ENCODE results near the gene PRKCE. TPM values are rescaled to one million over a fixed set of nuclear protein-coding genes. Genes with fewer than 3 reads are reported as not detected.
"Not testable (repeated sequence)": the region's sequence is repeated elsewhere in the genome, so short reads cannot be mapped to it uniquely, and the experiment has no call there.

Gene PRKCE
- polyA plus RNA-seq, 1 donor: 8.7 TPM

DNA sequence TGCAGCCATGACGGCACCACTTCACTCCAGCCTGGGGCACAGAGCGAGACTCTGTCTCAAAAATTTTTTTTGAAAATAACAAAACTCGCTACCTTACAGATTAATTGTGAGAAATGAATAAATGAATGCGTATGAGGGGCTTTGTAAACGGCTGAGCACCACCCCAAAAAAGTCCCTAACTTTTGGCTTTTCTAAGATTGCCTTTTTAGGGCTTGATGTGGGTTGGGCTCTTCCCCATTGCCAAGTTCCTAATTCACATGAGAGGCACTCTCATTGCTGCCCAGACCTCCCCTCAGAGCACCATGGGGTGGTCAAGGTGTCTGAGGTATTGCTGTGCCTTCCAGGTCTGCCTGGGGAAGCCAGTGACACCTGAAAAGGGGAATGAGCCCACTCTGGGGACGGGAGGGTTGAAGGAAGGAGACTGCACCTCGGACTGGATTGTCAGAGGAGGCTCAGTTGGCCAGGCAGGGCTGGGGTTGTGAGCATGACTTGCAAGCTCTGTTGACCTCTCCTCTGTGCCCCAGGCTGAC is 186.4 kb downstream of the PRKCE start:
- no peak for DNase-seq

DNA sequence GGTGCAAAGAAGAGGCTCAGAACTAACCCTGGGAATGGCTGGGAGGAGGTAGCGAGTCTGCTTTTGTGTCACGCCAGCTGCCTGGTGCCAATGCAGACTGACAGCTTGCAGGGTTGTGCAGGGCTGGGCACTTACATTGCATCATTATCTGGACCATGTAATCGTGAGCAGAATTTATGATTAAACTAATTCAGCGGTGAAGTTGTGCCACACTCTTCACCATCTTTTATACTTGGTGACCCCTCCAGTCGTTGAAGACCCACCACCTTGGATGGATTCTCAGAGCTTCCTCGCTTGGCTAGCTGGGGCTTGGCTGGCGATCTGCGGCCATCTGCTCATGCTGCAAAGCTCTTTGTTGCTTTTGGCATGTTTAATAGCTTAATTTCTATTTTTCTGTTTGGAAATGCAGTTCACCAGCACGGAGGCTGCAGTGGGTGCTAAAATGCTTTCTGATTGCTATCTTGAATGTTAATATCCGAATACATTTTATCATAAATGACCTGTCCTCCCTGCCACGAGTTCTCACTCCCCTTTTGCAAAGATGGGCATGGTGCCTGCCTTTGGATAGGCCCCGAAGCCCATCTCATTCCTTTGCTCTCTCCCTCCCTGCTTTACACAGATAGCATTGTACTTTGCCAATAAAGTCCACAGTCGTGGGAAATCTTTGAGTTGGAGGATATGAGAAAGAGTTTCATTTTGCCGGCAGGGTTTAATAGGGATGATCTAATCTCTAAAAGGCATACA is 188.2 kb downstream of the PRKCE start:
- no peak for DNase-seq

DNA sequence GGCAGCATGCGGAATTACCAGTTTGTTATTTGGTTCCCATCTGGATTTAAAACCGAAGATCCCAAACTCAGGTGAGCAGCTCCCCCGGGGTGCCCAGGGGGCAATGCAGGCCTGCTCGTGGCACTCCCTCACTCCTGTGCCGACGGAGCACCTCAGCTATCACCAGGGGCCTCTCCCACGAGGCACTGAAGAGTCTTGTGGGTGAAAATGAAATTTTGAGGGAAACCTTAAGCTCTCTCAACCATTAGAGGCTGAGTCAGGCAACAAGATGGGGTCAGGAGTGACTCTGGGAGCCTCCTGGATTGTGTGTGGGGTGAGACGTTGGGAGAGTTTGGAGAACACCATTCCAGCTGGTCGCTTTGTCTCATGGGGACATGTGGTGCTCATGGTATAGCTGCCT is 189.0 kb downstream of the PRKCE start:
- no peak for DNase-seq

DNA sequence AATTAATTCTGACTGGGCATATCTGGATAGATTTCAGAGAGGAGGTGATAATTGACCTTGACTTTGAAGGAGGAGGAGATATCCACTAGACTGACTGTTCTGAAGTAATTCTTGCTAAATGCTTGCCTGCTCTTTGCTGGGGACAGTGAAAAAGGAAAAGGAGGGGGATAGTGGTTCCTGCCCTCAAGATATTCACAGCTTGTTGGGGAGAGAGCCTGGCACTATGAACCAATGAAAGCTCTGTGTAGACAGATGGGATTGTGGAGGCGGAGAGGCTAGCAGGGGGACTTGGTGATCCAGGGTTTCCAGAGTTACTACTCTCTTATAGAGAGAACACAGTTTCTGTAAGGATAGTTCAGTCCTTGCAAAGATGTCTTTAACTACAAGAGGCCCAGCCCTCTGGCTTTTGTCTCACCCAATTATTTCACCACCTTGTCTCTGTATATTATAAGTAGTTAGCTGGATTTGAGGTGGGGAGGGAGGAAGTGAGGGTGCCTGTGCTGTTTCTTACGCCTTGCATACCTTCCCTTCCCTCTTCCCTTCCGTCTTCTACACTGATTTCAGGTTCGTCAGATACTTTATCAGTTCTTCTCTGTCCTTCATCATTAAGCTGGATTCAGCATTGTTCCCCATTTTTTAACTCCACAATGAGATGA is 190.4 kb downstream of the PRKCE start:
- DNase-seq: no peak

DNA sequence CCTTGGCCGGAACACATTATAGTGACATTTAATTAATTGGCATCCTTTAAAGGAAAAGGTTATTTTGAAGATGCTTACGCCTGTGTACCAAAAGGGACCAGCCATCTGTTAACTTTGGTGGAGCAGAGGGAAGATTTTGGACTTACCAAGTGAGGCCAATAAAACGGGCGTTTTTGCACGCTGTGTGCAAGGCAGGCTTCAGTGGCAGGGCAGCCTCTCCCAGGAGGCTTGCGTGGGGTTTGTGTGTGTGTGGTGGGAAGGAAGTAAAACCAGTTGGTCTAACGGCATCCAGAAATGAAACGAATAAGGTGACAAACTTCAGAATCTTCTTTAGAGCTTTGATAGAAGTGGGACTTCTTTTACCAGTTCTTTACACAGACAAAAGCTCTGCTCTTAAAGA is 191.7 kb downstream of the PRKCE start:
- no peak for DNase-seq

DNA sequence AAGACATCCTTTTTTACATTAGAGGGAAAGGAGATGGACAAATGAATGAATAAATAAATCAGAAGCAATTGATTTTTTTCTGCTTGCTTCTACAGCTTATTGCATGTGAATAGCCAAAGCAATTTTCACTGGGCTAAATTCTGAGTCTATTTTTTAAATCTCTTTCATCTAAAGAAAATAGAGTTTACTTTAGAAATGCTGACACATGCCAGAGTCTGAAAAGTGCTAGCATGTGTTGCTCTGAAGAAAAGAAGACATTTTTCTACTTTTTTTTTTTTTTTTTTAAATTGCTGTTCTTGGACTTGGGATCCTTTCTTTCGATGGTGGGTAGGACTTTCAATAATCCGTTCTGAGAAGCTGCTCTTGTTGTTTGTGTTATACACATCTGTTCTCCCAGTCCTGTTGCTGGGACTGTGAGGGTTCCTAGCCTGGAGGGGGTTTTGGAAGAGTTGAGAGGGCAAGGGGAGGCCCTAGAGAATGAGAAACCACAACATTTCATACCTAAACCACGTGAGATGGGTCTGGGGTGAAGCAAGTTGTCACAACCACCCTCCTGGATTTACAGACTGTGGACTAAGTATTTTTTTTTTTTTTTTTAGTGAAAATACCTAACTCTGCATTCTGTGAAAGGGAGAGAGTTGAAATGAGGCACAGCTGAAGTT is 193.5 kb downstream of the PRKCE start:
- DNase-seq: no peak

DNA sequence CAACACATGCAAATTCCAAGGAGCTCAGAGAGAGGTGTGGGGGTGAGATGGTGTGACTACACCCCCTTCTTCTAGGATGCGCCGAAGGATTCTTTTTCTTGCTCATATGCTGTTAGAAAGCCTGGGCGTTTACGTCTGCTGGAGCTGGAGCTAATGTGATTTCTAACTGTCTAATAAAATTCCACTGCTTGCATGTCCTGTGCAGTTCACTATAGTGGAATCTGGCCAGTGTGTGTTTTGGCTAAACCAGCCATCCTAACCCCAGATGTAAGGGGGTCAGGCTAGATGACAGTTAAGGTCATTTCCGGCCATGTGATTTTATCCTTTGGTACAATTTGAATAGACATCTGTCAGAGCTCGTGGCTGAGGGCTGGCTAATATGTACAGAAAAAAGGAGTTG is 194.1 kb downstream of the PRKCE start:
- no peak for DNase-seq

DNA sequence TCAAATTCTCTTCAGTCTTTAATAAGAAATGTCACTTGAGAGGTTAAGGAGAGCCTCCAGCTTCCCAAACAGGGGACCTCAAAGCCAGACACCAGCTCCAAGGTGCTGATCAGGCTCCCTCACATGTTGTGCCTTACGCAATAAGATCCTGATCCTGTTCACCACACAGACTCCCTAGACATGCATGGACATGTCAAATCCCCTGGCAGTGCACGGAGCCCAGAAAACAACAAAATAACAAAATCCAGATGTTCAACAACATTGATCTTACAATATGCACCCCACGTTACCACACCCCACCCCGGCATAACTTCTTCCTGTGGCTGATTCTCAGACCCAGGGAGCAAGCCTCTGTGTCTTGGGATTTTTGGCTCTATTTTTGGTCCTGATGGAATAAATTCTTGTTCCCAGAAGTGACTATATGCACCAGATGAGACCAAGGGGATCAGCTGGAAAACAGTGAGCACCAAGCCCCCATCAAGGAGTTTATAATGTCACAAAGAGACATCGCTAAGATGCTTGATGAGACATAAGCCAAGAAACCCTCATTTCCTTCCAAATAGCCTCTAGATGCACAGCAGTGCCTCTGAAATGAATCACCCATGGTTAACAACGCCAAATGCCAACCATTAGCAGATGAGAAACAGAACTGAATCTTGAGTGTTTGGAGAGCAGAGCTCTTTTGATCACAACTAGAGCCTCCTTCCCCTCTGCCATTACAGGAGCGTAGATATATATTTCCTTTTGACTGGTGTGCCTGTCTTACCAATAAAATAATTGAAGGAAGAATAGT is 198.2 kb downstream of the PRKCE start:
- no peak for DNase-seq

DNA sequence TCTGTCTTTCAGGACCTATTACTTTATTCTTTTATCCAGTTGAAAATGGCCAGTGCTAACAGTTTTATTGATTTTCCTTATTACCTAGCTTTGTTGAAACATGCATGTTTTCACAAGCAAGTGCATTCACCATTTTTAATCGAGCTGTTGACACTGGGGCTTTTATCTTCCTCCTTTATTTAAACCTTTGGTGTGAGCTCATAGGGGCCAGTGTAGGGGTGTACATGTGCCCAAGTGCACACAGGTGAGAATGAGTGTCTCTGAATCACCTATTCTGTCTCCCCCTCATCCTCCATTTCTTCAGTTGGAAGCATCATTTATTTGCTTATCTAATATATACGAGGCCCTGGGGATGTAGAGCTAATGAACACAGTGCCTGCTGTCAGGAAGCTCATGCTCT is 199.1 kb downstream of the PRKCE start:
- no peak for DNase-seq

DNA sequence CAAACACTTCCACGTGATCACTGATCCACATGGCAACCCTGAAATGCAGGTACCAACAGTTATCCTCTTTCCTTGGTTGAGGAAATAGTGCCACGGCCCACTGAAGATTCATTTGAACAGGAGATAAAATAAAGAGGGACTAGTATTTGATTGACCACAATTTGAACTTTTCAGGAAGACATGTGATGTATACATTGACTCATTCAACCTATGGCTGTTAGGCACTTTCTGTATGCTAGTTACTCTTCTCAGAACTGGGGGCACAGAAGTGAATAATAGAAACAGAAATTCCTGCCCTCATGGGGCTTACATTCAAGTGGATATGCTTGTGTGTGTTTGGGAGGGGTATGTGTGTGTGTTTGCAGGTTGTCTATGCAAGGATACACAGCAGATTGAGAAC is 199.6 kb downstream of the PRKCE start:
- DNase-seq: no peak

DNA sequence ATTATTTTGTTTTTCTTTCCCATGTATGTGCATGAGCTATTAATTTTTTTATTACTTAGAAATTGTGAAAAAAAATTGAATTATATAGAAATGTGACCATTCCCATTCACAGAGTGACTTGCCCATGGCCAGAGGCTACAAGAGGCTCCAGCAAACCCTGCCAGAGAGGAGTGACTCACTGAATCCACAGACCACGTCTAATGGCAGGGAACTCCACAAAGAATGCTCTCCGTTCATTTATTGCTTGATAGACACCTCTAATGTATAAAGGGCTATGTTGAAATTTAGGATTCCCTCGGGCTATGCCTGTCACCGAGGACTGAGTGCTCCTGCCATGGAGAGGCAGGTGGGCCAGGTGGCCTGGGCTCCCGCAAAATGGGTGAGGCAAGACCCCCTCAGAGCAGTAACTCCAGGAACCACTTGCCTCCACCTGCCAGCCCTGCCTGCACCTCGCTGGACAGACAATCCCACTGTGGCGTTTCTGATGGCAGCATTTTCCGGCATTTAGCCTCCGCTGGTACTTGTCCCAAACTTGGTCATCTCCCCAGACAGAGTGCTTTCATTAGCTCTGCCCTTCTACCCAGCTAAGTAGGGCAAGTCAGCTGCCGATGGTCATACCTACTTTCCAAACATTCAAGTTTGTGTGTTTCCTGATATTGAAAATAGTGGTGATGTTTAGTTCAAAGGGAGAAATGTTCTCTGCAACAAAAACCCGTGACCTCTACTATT is 200.3 kb downstream of the PRKCE start:
- no peak for DNase-seq

DNA sequence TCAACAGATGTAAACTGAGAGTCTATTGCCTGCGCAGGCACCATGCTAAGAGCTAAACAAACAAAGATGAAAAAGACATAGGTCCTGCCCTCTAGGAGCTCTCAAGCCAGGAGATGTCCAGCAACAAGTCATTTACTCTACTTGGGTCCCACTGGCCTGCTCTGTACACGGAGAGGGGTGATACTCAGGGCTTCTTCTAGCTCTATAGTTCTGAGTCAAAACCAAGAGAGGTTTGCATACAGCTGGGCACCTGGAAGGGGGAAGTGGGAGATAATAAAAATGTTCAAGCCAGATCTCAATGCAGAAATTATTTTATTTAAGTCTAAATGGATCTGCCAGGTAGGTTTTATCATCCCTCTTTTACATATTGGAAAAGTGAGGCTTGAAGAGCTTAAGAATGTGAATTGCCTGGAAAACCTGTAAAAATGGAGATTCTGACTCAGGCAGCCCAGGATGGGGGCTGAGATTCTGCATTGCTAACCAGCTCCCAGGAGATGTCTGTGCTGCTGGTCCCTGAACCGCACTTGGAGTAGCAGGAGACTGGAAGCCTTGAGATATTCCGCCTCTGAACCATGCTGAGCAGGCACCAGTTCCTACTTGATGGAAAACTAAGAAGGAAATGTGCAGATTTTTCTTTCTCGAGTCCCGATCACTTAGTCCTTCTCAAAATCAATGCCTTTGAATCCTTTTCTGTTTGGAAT is 201.1 kb downstream of the PRKCE start:
- DNase-seq: no peak

DNA sequence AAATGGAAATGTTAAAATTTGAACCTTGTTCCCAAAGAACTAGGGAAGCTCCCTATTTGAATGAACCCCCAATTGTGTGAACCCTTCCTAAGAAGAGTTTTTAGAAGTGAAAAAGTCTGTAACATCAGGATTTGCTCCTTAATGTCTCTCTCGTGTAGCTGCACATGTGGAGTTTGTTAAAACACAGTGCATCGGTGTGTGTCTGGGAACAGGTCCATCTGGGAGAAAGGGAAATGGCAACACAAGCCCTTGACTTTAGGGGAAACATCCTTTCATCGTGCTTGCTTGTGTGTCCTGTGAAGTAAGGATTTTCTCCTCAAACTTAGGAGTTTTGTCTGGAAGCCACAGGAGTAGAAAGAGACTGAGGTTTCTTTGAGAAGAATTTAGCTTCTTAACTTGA is 203.9 kb downstream of the PRKCE start:
- no peak for DNase-seq

DNA sequence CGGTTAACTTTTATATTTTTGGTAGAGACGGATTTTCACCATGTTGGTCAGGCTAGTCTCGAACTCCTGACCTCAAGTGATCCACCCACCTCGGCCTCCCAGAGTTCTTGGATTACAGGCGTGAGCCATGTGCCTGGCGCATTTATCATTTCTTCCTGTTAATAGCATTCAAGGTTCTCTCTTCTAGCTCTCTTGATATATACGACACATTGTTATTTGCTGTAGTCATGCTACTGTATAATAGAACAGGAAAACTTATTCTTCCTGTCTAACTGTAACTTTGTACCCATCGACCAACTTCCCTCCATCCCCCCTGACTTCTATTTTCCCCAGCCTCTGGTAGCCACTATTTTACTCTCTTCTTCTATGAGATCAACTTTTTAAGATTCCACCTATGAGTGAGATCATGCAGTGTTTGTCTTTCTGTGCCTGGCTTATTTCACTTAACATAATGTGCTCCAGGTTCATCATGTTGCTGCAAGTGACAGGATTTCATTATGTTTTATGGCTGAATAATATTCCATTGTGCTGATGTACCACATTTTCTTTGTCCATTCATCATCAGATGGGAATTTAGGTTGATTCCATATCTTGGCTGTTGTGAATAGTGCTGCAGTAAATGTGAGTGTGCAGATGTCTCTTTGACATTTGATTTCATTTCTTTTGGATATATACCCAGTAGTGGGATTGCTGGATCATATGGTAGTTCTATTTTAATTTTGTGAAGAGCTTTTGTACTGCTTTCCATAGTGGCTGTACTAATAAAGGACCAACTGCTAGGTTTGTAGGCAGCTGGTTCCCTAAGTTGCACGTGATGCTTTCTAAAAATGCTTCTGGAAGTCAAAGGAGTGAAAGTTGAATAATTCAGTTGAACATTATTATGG is 205.2 kb downstream of the PRKCE start:
- DNase-seq: no peak

DNA sequence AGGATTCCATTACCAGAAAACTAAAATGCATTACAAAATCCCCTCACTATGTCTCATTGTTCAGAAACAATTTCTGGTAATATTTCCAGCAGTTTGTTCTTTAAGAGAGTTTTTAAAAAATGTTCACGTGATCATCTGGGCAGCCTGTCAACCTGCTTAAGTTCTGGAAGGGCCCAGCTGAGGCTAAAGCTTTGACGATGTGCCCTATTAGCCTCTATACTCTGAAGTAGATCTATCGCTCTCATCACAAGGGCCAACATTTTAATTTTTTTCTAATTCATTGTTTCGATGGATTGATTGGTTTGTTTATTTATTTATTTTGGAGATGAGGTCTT is 205.8 kb downstream of the PRKCE start:
- no peak for DNase-seq

DNA sequence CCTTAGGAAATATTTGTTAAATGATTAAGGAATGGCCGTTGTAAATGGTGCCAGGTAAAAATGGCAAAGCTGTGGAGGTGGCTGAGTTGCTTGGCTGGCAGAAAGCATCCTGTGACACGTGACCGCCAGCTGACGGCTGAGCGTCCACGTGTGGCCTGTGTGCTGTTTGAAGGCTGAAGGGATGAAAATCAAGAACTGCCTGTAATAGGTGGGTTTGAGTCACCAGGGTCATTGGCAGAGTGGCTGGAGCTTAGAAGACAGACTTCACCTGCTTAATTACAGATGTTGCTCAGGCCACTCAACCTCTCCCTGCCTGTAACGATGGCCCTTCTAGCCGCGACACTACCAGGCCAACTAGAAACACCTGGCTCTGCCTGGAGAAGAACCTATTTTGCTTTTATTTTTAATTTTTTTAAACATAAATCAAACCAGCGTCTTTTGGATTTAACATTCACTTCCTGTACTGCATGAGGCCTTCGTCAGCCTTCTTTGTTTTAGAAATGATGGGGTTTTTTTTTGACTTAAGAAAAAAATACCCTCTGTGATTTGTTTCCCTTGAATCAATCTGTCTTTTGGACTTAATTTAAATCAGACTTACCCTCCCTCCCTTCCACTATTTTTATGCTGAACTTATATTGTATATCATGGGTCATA is 206.5 kb downstream of the PRKCE start:
- no peak for DNase-seq

DNA sequence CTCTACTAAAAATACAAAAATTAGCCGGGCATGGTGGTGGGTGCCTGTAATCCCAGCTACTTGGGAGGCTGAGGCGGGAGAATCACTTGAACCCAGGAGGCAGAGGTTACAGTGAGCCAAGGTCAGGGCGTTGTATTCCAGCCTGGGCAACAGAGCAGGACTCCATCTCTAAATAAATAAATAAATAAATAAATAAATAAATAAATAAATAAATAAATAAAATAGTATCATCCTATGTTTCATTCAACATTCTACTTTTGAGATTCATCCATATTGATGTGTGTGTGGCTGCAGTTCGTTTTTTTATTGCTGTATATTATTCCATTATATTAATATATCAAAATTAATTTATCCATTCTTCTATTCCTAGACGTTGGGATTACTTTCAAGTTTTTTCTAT is 207.4 kb downstream of the PRKCE start:
- DNase-seq: not testable (repeated sequence)

DNA sequence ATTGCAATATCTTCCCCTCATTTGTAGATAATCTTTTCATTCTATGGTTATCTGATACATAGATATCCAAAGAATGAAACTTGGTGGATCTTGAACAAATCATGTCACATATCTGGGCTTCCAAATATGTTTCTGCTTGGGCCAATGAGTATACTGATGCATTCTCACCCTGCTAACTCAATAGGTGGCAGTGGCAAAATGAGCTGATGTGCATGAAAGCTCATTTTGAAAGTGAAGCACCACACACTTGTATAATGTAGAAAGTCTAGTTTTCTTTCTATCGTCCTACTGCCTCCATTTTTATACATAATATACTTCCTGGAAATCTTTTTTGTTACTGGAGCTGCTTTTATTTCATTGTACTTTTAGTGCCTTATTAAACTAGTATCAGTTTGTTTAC is 208.2 kb downstream of the PRKCE start:
- DNase-seq: no peak
